Left lung (tissue), 10 donors: ENCODE results near the gene NEU2. TPM values are rescaled to one million over a fixed set of nuclear protein-coding genes. Genes with fewer than 3 reads are reported as not detected.

Experiments
- ATAC-seq: fragments of 200-7000 bp; cut with Tn5 transposase; one replicate; pipeline ENCODE4 v1.9.1; 2020; ENCODE audit warnings: moderate library complexity
- DNase-seq, 4 donors: peaks; one replicate each; pipeline ENCODE4 v3.0.0-alpha.2; 2013 to 2020
- H3K27ac ChIP-seq, 2 donors: fragments of 200-600 bp; sonication (generic) in 1 of 2; one replicate each; pipeline versions ENCODE4 v1.5.0 to v1.8.0; 2020 to 2021
- H3K27me3 ChIP-seq, 2 donors: fragments of 200-600 bp; sonication (generic) in 1 of 2; one replicate each; pipeline versions ENCODE4 v1.5.0 to v1.8.0; 2020 to 2021
- H3K36me3 ChIP-seq, 2 donors: fragments of 200-600 bp; sonication (generic) in 1 of 2; one replicate each; pipeline versions ENCODE4 v1.5.0 to v1.8.0; 2020 to 2021
- H3K4me1 ChIP-seq, 2 donors: fragments of 200-600 bp; one replicate each; pipeline ENCODE4 v1.8.0; 2021
- H3K4me3 ChIP-seq, 2 donors: fragments of 200-600 bp; sonication (generic) in 1 of 2; one replicate each; pipeline versions ENCODE4 v1.5.0 to v1.8.0; 2020 to 2021; ENCODE audit warnings: mild to moderate bottlenecking in 1 of 2
- H3K9me3 ChIP-seq, 2 donors: fragments of 200-600 bp; sonication (generic) in 1 of 2; one replicate each; pipeline versions ENCODE4 v1.5.0 to v1.8.0; 2020 to 2021
- CTCF ChIP-seq, 2 donors: fragments of 200-600 bp; sonication (generic) in 1 of 2; IDR thresholded peaks; one replicate each; pipeline versions ENCODE4 v1.5.0 to v1.8.0; 2021; ENCODE audit warnings: antibody characterized with exemption in 2 of 2
- intact Hi-C, 2 donors: fragments of 100-400 bp; cut with DNase I; formaldehyde crosslinking; loops; one replicate each; pipeline versions ENCODE4 v1.11.2 to v1.14.2; 2022
- polyA plus RNA-seq, 6 donors: library from polyadenylated mRNA; unstranded; fragments of 120-200 nt; gene quantifications; one replicate each; pipeline ENCODE4 v1.2.1, GENCODE V29; 2013; ENCODE audit not compliant: insufficient read length in 6 of 6
- total RNA-seq, 2 donors: library from RNA; stranded (reverse); fragmentation: NEBNext Ultra II Directional; extraction: Animal tissue kit (Norgen Biotek cat#: 25700); gene quantifications; one replicate each; pipeline ENCODE4 v1.2.1, GENCODE V29; 2021
- donor health status: DM: no; HTN: yes; CAD: no.
- donor health status: DM: no; HTN: no; CAD: no.

NEU2 gene
- total and polyA plus RNA-seq, 8 donors = not detected

GRCh38 chr2:233084488-233084887, 52.0 kb downstream of the NEU2 start:
- DNase-seq (peak in 3 of 4 donors; percentile 17 to 65 (median 46)), ATAC-seq (peak; percentile 71)
- TF ChIP-seq CTCF (IDR thresholded peaks at IDR 0.05) = no peak
- Histone ChIP-seq H3K27ac (peak overlapping the region; percentile 83 to 96), H3K4me1 (peaks cover 11 to 94% of the 10 kb centered on the region in 2 donors), H3K9me3 (no peaks in the 10 kb centered on the region), H3K4me3 (peak overlapping the region in 1 of 2 donors; percentile 6), H3K36me3 (peaks cover 0 to 4% of the 10 kb centered on the region in 2 donors), H3K27me3 (no peaks in the 10 kb centered on the region)
- intact Hi-C loops = no loop called here

Other genes with a start within 250 kb of the NEU2 start
- gene SNORC, start 162.4 kb upstream of the NEU2 start, total RNA-seq = 1 to 10 TPM; 2.2 to 3.6 TPM
- gene SNORC, start 162.4 kb upstream of the NEU2 start, polyA plus RNA-seq = 1 to 10 TPM in 4 of 6 donors, under 1 TPM in 2; 0.53 to 2.7 (median 1.5) TPM
- under 1 TPM; 0.26 to 0.71 TPM for gene NGEF, start 19.4 kb upstream of the NEU2 start, total RNA-seq
- gene NGEF, start 19.4 kb upstream of the NEU2 start, polyA plus RNA-seq = 1 to 10 TPM in 5 of 6 donors, under 1 TPM in 1; 0.93 to 3.6 (median 1.7) TPM
- 10 to 100 TPM; 15.3 to 40.5 TPM for gene INPP5D, start 27.7 kb downstream of the NEU2 start, total RNA-seq
- gene INPP5D, start 27.7 kb downstream of the NEU2 start, polyA plus RNA-seq = 10 to 100 TPM; 10.8 to 15.5 (median 14.4) TPM
- gene ATG16L1, start 219.0 kb downstream of the NEU2 start, total RNA-seq = 10 to 100 TPM; 25.0 to 29.4 TPM
- gene ATG16L1, start 219.0 kb downstream of the NEU2 start, polyA plus RNA-seq = 10 to 100 TPM; 21.1 to 24.5 (median 23.0) TPM